CD14-positive monocyte (primary cell): ENCODE data around the gene NT5E. TPM values are rescaled to one million over a fixed set of nuclear protein-coding genes. Genes with fewer than 3 reads are reported as not detected.

ENCODE experiments used
- DNase-seq, 3 donors: peaks; one replicate each; pipeline ENCODE4 v3.0.0-alpha.2; 2011 to 2022
- H2AFZ ChIP-seq: 2 replicates; pipeline ENCODE4 v1.6.0; 2012; ENCODE audit warnings: mild to moderate bottlenecking, low read depth, low read length, inconsistent platforms; ENCODE audit not compliant: insufficient read depth, poor library complexity, severe bottlenecking
- H3K27ac ChIP-seq, 2 donors: 1 replicate in 1 of 2; 2 replicates in 1 of 2; pipeline ENCODE4 v1.5.1; 2012 to 2013; ENCODE audit warnings: low read length in 2 of 2, control low read depth in 1 of 2, inconsistent platforms in 1 of 2, low read depth in 1 of 2, mild to moderate bottlenecking in 1 of 2
- H3K27me3 ChIP-seq, 2 donors: one replicate each; pipeline versions ENCODE4 v1.6.0 to v1.6.1; 2011 to 2013; ENCODE audit warnings: low read length in 2 of 2; ENCODE audit not compliant: control insufficient read depth in 2 of 2, insufficient read depth in 2 of 2
- H3K36me3 ChIP-seq, 2 donors: replicated peaks in 1 of 2; 1 replicate in 1 of 2; 2 replicates in 1 of 2; pipeline versions ENCODE4 v1.5.1 to v1.6.1; 2012 to 2013; ENCODE audit warnings: low read length in 2 of 2, control low read depth in 1 of 2, inconsistent platforms in 1 of 2, mild to moderate bottlenecking in 1 of 2; ENCODE audit not compliant: insufficient read depth in 2 of 2, control insufficient read depth in 1 of 2
- H3K4me1 ChIP-seq, 2 donors: 1 replicate in 1 of 2; 2 replicates in 1 of 2; pipeline versions ENCODE4 v1.5.1 to v1.6.1; 2012 to 2013; ENCODE audit warnings: low read length in 2 of 2, control low read depth in 1 of 2, inconsistent platforms in 1 of 2, mild to moderate bottlenecking in 1 of 2, moderate library complexity in 1 of 2; ENCODE audit not compliant: insufficient read depth in 2 of 2, control insufficient read depth in 1 of 2
- H3K4me2 ChIP-seq: replicated peaks from 2 replicates; pipeline ENCODE3; 2012; ENCODE audit warnings: low read length, moderate library complexity, mild to moderate bottlenecking; ENCODE audit not compliant: poor library complexity, severe bottlenecking; ENCODE audit errors: extremely low read depth
- H3K4me3 ChIP-seq, 3 experiments: fragments of 200-600 bp in 1 of 3; sonication (generic) in 1 of 3; replicated peaks in 1 of 3; 1 replicate in 2 of 3; 2 replicates in 1 of 3; pipeline ENCODE4 v1.5.1; 2011 to 2013; ENCODE audit warnings: low read length in 3 of 3, mild to moderate bottlenecking in 3 of 3, control low read depth in 2 of 3, low read depth in 2 of 3, inconsistent platforms in 1 of 3, moderate library complexity in 1 of 3
- H3K79me2 ChIP-seq: 2 replicates; pipeline ENCODE4 v1.6.0; 2012; ENCODE audit warnings: mild to moderate bottlenecking, control low read depth, inconsistent platforms, low read length, moderate library complexity; ENCODE audit not compliant: insufficient read depth
- H3K9ac ChIP-seq: 2 replicates; pipeline ENCODE4 v1.6.0; 2017; ENCODE audit warnings: low read length, mild to moderate bottlenecking; ENCODE audit not compliant: insufficient read depth, poor library complexity, severe bottlenecking
- H3K9me3 ChIP-seq, 2 donors: replicated peaks in 1 of 2; 1 replicate in 1 of 2; 2 replicates in 1 of 2; pipeline versions ENCODE4 v1.5.1 to v1.6.1; 2012 to 2013; ENCODE audit warnings: low read length in 2 of 2, control low read depth in 1 of 2; ENCODE audit not compliant: control insufficient read depth in 1 of 2, insufficient read depth in 1 of 2
- H4K20me1 ChIP-seq: 2 replicates; pipeline ENCODE4 v1.6.0; 2012; ENCODE audit warnings: mild to moderate bottlenecking, low read length, control low read depth, moderate library complexity; ENCODE audit not compliant: insufficient read depth
- H3K27ac Mint-ChIP-seq, 7 donors: one replicate each; pipeline ENCODE4 v1.8.0; 2020; ENCODE audit warnings: mild to moderate bottlenecking in 7 of 7, mixed read lengths in 7 of 7, moderate library complexity in 6 of 7, inconsistent platforms in 2 of 7
- H3K27me3 Mint-ChIP-seq, 3 donors: one replicate each; pipeline ENCODE4 v1.8.0; 2021 to 2022; ENCODE audit warnings: low read depth in 3 of 3, mild to moderate bottlenecking in 3 of 3, mixed read lengths in 3 of 3, moderate library complexity in 3 of 3, inconsistent platforms in 1 of 3
- H3K36me3 Mint-ChIP-seq, 2 donors: one replicate each; pipeline ENCODE4 v1.8.0; 2020; ENCODE audit warnings: mixed read lengths in 2 of 2, inconsistent platforms in 1 of 2, mild to moderate bottlenecking in 1 of 2
- H3K4me1 Mint-ChIP-seq: one replicate; pipeline ENCODE4 v1.8.0; 2020; ENCODE audit warnings: mild to moderate bottlenecking, mixed read lengths
- H3K4me3 Mint-ChIP-seq, 2 donors: one replicate each; pipeline ENCODE4 v1.8.0; 2020; ENCODE audit warnings: mild to moderate bottlenecking in 2 of 2, mixed read lengths in 2 of 2, moderate library complexity in 1 of 2
- H3K9me3 Mint-ChIP-seq, 7 donors: one replicate each; pipeline ENCODE4 v1.8.0; 2020 to 2022; ENCODE audit warnings: mixed read lengths in 7 of 7, mild to moderate bottlenecking in 6 of 7, moderate library complexity in 6 of 7, inconsistent platforms in 2 of 7
- CTCF ChIP-seq: fragments of 200-600 bp; IDR thresholded peaks from one replicate; pipeline ENCODE4 v1.8.0; 2022; ENCODE audit warnings: antibody characterized with exemption, mild to moderate bottlenecking
- WGBS: methylation state at CpG from one replicate; pipeline ENCODE4 v1.1.5; 2013; ENCODE audit warnings: missing lambda C conversion rate; ENCODE audit not compliant: insufficient coverage; 5-methylcytosine and 5-hydroxymethylcytosine counted together
- intact Hi-C, 2 donors: fragments of 100-400 bp; cut with micrococcal nuclease; formaldehyde crosslinking; loops; one replicate each; pipeline versions ENCODE4 v1.15.0 to v1.15.1; 2023
- polyA plus RNA-seq, 3 donors: library from polyadenylated mRNA; depleted of rRNA in 1 of 3; unstranded in 2 of 3; stranded (reverse) in 1 of 3; fragments of 300-500 nt in 2 of 3; fragments of >200 nt in 1 of 3; fragmentation: Illumina TruSeq in 2 of 3; gene quantifications; 1 replicate in 2 of 3; 2 replicates in 1 of 3; pipeline ENCODE4 v1.2.3, GENCODE V29; 2012 to 2021

The NT5E gene
- polyA plus RNA-seq, 3 donors, result 0.14 to 0.18 TPM; not detected in 1

- no CpG with 5 or more reads among the region's 2 CpGs for WGBS
- Histone ChIP-seq H3K27ac (no peak overlapping the region), H3K9me3 (no peaks in the 10 kb centered on the region), H3K79me2 (no peaks in the 10 kb centered on the region), H3K27me3 (no peaks in the 10 kb centered on the region), H3K4me2 (no peak overlapping the region), H3K9ac (no peak overlapping the region), H2AFZ (no peak overlapping the region), H3K4me1 (no peaks in the 10 kb centered on the region), H3K4me3 (no peak overlapping the region), H3K36me3 (no peaks in the 10 kb centered on the region), H4K20me1 (no peaks in the 10 kb centered on the region)
- Mint-ChIP-seq H3K4me1 (peaks cover 4% of the 10 kb centered on the region), H3K27ac (no peak overlapping the region), H3K4me3 (no peak overlapping the region), H3K9me3 (peaks cover 0 to 4% (median 0%) of the 10 kb centered on the region in 7 donors), H3K36me3 (no peaks in the 10 kb centered on the region), H3K27me3 (peaks cover 1 to 3% (median 3%) of the 10 kb centered on the region in 3 donors)
- DNase-seq, result no peak
- intact Hi-C loops, result no loop called here
- TF ChIP-seq CTCF, result no peak
These were observed 30.7 kb upstream of the NT5E start for GRCh38 chr6:85419046-85419759.

GRCh38 chr6:85420551-85420950 lies 29.3 kb upstream of the NT5E start:
- Histone ChIP-seq H3K4me1 (no peaks in the 10 kb centered on the region), H3K27me3 (no peaks in the 10 kb centered on the region), H3K9ac (no peak overlapping the region), H3K36me3 (no peaks in the 10 kb centered on the region), H2AFZ (no peak overlapping the region), H3K79me2 (no peaks in the 10 kb centered on the region), H3K4me2 (no peak overlapping the region), H3K27ac (no peak overlapping the region), H4K20me1 (no peaks in the 10 kb centered on the region), H3K4me3 (no peak overlapping the region), H3K9me3 (peaks cover 0 to 4% of the 10 kb centered on the region in 2 donors)
- no CpG with 5 or more reads among the region's 1 CpG for WGBS
- Mint-ChIP-seq H3K36me3 (no peaks in the 10 kb centered on the region), H3K27me3 (peaks cover 1 to 3% (median 1%) of the 10 kb centered on the region in 3 donors), H3K9me3 (peaks cover 0 to 8% (median 3%) of the 10 kb centered on the region in 7 donors), H3K4me3 (no peak overlapping the region), H3K27ac (no peak overlapping the region), H3K4me1 (peaks cover 4% of the 10 kb centered on the region)
- intact Hi-C loops, result no loop called here
- DNase-seq, result no peak
- no peak for TF ChIP-seq CTCF
